ENCODE measurements around the gene C10orf53. TPM values are rescaled to one million over a fixed set of nuclear protein-coding genes. Genes with fewer than 3 reads are reported as not detected.

The C10orf53 gene
- total RNA-seq, 1 experiment from 2014 or later, result not detected

DNA sequence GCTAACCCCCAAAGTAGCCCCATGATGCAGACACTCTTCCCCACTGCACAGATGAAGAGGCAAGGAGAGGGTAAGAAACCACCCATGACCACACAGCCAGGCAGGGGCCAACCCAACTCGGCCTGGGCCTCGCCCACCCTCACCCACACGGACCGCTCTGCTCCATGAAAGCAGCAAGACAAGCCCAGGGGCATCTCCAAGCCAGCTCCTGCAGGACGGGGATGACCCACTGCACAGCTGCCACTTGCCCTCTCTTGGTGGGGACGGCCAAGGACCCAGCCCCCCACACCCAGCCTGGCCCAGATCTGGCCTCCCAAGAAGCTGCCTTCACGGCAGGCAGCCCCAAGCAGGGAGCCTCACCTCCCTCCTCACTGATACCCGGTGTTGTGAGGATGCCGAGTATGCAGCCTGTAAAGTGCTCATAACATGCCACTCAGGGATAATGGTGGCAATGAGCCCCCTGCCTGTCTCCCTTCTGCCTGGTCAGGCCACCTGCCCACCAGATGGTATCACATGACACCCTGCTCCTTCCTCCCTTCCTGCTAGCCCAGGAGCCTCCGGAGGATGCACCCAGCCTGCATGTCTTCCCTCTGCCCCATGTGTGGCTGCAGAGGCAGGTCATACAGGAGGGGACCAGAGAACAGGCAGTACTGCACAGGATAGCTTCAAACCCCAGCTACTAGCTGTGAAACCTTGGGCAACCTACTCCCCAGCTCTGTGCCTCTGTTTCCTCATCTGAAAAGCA is 59.3 kb downstream of the C10orf53 start:
- H3K36me3 ChIP-seq (ENCODE audit: control insufficient read depth, insufficient read depth, low read length), result 0 out of 2 replicates have a peak, but pooled peaks cover 2% of the 10 kb centered on the region
- no peaks in the 10 kb centered on the region for H3K27me3 ChIP-seq (replicated peaks; ENCODE audit: control insufficient read depth, insufficient read depth, low read length)
- ChIA-PET POLR2A (no interaction called here), CTCF (interaction anchor here (0.6 kb wide), 1 partner anchor 328 kb away, joined by 3 read pairs; no protein-coding TSS in a partner anchor)
- peaks cover 19% of the 10 kb centered on the region for H3K4me1 Mint-ChIP-seq (ENCODE audit: low read depth, unreplicated experiment)
- H3K4me3 Mint-ChIP-seq (ENCODE audit: unreplicated experiment), result no peak overlapping the region
- DNase-seq, result no peak
- H3K4me3 ChIP-seq (ENCODE audit: low read depth, low read length), result no peak overlapping the region
- intact Hi-C loops (cut with micrococcal nuclease; ENCODE audit: unreplicated experiment), result no loop called here
- BruUV-seq (replicated peaks), result no TSS peak
- H3K36me3 Mint-ChIP-seq (ENCODE audit: insufficient read depth, unreplicated experiment), result peaks cover 6% of the 10 kb centered on the region
- peaks cover 12% of the 10 kb centered on the region for H3K9me3 Mint-ChIP-seq (ENCODE audit: unreplicated experiment)
- TF ChIP-seq, protein P1, sequence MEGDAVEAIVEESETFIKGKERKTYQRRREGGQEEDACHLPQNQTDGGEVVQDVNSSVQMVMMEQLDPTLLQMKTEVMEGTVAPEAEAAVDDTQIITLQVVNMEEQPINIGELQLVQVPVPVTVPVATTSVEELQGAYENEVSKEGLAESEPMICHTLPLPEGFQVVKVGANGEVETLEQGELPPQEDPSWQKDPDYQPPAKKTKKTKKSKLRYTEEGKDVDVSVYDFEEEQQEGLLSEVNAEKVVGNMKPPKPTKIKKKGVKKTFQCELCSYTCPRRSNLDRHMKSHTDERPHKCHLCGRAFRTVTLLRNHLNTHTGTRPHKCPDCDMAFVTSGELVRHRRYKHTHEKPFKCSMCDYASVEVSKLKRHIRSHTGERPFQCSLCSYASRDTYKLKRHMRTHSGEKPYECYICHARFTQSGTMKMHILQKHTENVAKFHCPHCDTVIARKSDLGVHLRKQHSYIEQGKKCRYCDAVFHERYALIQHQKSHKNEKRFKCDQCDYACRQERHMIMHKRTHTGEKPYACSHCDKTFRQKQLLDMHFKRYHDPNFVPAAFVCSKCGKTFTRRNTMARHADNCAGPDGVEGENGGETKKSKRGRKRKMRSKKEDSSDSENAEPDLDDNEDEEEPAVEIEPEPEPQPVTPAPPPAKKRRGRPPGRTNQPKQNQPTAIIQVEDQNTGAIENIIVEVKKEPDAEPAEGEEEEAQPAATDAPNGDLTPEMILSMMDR (IDR thresholded peaks at IDR 0.05; ENCODE audit: insufficient read depth in 1 of 2, low read depth in 1 of 2, low read length in 1 of 2, severe bottlenecking in 1 of 2, unreplicated experiment in 1 of 2), result no peak
- H3K27me3 Mint-ChIP-seq (ENCODE audit: insufficient read depth, unreplicated experiment), result no peaks in the 10 kb centered on the region
- H3K9me3 ChIP-seq, result no peaks in the 10 kb centered on the region
- peaks cover 21% of the 10 kb centered on the region for H3K4me1 ChIP-seq
- H3K27ac Mint-ChIP-seq (ENCODE audit: unreplicated experiment), result no peak overlapping the region

DNA sequence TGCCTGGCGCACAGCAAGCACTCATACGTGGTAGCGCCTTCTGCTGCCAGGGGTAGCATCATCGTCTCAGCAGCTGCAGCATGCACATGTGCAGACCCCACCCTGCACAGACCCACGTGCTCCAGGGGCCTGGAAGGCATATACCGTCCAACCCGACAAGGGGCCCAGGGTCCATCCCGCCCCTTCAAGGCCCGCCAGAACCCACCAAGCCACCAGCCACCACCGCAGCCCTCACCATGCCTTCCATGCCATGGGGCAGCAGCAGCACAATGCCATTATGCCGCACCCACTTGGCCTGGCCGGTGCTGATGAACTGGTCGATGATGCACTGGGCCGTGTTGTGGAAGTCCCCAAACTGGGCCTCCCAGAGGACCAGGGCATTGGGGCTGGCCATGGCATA is 60.0 kb downstream of the C10orf53 start:
- peaks cover 15% of the 10 kb centered on the region for H3K4me1 ChIP-seq
- Mint-ChIP-seq H3K4me1 (ENCODE audit: low read depth, unreplicated experiment) (peaks cover 14% of the 10 kb centered on the region), H3K27ac (ENCODE audit: unreplicated experiment) (no peak overlapping the region), H3K36me3 (ENCODE audit: insufficient read depth, unreplicated experiment) (peaks cover 3% of the 10 kb centered on the region), H3K9me3 (ENCODE audit: unreplicated experiment) (peaks cover 12% of the 10 kb centered on the region), H3K4me3 (ENCODE audit: unreplicated experiment) (no peak overlapping the region), H3K27me3 (ENCODE audit: insufficient read depth, unreplicated experiment) (no peaks in the 10 kb centered on the region)
- no peaks in the 10 kb centered on the region for H3K9me3 ChIP-seq
- intact Hi-C loops (cut with micrococcal nuclease; ENCODE audit: unreplicated experiment), result no loop called here
- BruUV-seq (replicated peaks), result no TSS peak
- TF ChIP-seq, protein P1 (IDR thresholded peaks at IDR 0.05; ENCODE audit: insufficient read depth in 1 of 2, low read depth in 1 of 2, low read length in 1 of 2, severe bottlenecking in 1 of 2, unreplicated experiment in 1 of 2), result no peak
- H3K27me3 ChIP-seq (replicated peaks; ENCODE audit: control insufficient read depth, insufficient read depth, low read length), result no peaks in the 10 kb centered on the region
- no peak for DNase-seq
- POLR2A ChIA-PET, result no interaction called here
- 0 out of 2 replicates have a peak, but pooled peaks cover 2% of the 10 kb centered on the region for H3K36me3 ChIP-seq (ENCODE audit: control insufficient read depth, insufficient read depth, low read length)
- H3K4me3 ChIP-seq (ENCODE audit: low read depth, low read length), result no peak overlapping the region
- CTCF ChIA-PET, result interaction anchor here (0.6 kb wide), 1 partner anchor 327 kb away, joined by 3 read pairs; no protein-coding TSS in a partner anchor

DNA sequence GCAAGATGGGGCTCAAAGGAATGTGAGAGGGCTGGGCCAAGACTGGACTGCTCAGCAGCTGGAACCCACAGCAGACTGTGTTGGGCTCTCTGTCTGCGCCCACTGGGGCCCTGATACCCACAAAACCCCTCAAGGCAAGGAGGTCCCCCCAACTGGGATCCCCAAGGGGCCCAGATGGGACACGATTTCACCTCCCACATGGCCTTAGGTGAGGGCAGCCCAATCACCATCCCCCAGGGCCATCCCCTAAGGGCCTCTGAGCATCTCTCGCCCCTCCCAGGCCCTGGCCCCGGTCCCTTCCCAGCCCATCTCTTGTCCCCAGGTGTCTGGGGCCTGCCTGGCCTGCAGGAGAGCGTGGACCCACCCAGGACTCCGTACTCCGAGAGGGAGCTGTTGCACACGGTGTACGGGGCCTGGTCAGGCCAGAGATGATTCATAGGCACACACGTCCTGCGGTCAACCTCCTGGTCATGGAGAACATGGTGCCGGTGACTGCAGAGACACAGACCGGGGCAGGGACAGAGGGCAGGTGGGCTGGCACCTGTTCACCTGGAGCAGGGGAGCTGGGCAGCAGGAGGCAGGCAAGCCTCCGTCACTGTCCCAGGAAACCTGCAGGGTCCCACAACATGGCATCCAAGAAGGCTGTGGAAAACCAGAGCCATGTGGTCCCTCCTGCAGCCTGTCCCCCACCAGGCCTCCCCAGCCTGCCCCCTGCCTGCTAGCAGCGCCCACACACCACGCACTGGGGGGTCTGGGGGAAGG is 61.1 kb downstream of the C10orf53 start:
- Mint-ChIP-seq H3K4me1 (ENCODE audit: low read depth, unreplicated experiment) (peaks cover 4% of the 10 kb centered on the region), H3K36me3 (ENCODE audit: insufficient read depth, unreplicated experiment) (no peaks in the 10 kb centered on the region), H3K4me3 (ENCODE audit: unreplicated experiment) (no peak overlapping the region), H3K9me3 (ENCODE audit: unreplicated experiment) (peaks cover 12% of the 10 kb centered on the region), H3K27ac (ENCODE audit: unreplicated experiment) (no peak overlapping the region), H3K27me3 (ENCODE audit: insufficient read depth, unreplicated experiment) (no peaks in the 10 kb centered on the region)
- DNase-seq, result no peak
- Histone ChIP-seq H3K27me3 (replicated peaks; ENCODE audit: control insufficient read depth, insufficient read depth, low read length) (no peaks in the 10 kb centered on the region), H3K4me1 (peaks cover 4% of the 10 kb centered on the region), H3K36me3 (ENCODE audit: control insufficient read depth, insufficient read depth, low read length) (0 out of 2 replicates have a peak, but pooled peaks cover 2% of the 10 kb centered on the region), H3K9me3 (no peaks in the 10 kb centered on the region), H3K4me3 (ENCODE audit: low read depth, low read length) (no peak overlapping the region)
- CTCF ChIA-PET, result no interaction called here
- intact Hi-C loops (cut with micrococcal nuclease; ENCODE audit: unreplicated experiment), result no loop called here
- no TSS peak for BruUV-seq (replicated peaks)
- POLR2A ChIA-PET, result no interaction called here
- TF ChIP-seq, protein P1 (IDR thresholded peaks at IDR 0.05; ENCODE audit: insufficient read depth in 1 of 2, low read depth in 1 of 2, low read length in 1 of 2, severe bottlenecking in 1 of 2, unreplicated experiment in 1 of 2), result no peak

Measured in Caco-2 (cell line).